HepG2 (cell line): ENCODE results near the gene JPH3. TPM values are rescaled to one million over a fixed set of nuclear protein-coding genes. Genes with fewer than 3 reads are reported as not detected.

ENCODE experiments used
- ATAC-seq: fragments of 200-7000 bp; cut with Tn5 transposase; 3 replicates; pipeline ENCODE4 v1.9.1; 2020; ENCODE audit warnings: mild to moderate bottlenecking, moderate library complexity
- BruUV-seq: library from RNA; stranded (reverse); fragments of 400-500 nt; replicated peaks from 2 replicates; lab custom pipeline; 2021; lab: Mats Ljungman, UMichigan
- CTCF ChIA-PET: fragments of 300-600 bp; formaldehyde crosslinking; extraction: SDS; loops from one replicate; lab custom pipeline; 2021; ENCODE audit warnings: low total read pairs, inconsistent platforms, low intra/inter-chr PET ratio; lab: Yijun Ruan, JAX
- POLR2A ChIA-PET: fragments of 350-600 bp; sonication (Branson Sonifier 250); formaldehyde crosslinking; loops from one replicate; lab custom pipeline; 2020; ENCODE audit warnings: antibody characterized with exemption, inconsistent platforms; lab: Yijun Ruan, JAX
- DNase-seq: peaks from one replicate; pipeline ENCODE4 v3.0.0-alpha.2; 2015; ENCODE audit warnings: low spot score
- FAIRE-seq: peaks from 3 replicates; lab custom pipeline; 2011; peaks lifted over from hg19 to GRCh38; lab: Jason Lieb, UNC
- H2AFZ ChIP-seq: one replicate; pipeline ENCODE4 v1.6.1; 2011; ENCODE audit warnings: low read length, inconsistent platforms
- H3K27ac ChIP-seq: fragments of 300-600 bp; 3 replicates; pipeline ENCODE4 v1.8.0; 2011; ENCODE audit warnings: mixed run types, mild to moderate bottlenecking, mixed read lengths, low read length, inconsistent platforms; ENCODE audit not compliant: insufficient read depth; ENCODE audit errors: extremely low read length
- H3K27me3 ChIP-seq, 2 experiments: fragments of 200-600 bp in 1 of 2; 2 replicates in 1 of 2; 3 replicates in 1 of 2; pipeline versions ENCODE4 v1.6.0 to v1.8.0; 2011; ENCODE audit warnings: low read length in 2 of 2, mild to moderate bottlenecking in 2 of 2, moderate library complexity in 2 of 2, inconsistent platforms in 1 of 2; ENCODE audit not compliant: insufficient read depth in 2 of 2, control insufficient read depth in 1 of 2
- H3K36me3 ChIP-seq, 2 experiments: fragments of 200-600 bp in 1 of 2; replicated peaks in 1 of 2; 2 replicates in 1 of 2; 3 replicates in 1 of 2; pipeline versions ENCODE4 v1.5.1 to v1.8.0; 2011; ENCODE audit warnings: low read length in 2 of 2, inconsistent platforms in 1 of 2; ENCODE audit not compliant: insufficient read depth in 2 of 2, control insufficient read depth in 1 of 2
- H3K4me1 ChIP-seq: 2 replicates; pipeline ENCODE4 v1.5.1; 2012; ENCODE audit warnings: low read length, inconsistent platforms; ENCODE audit not compliant: insufficient read depth
- H3K4me2 ChIP-seq: 2 replicates; pipeline ENCODE4 v1.6.0; 2011; ENCODE audit warnings: low read depth, low read length, inconsistent platforms
- H3K4me3 ChIP-seq, 3 experiments: fragments of 200-600 bp in 1 of 3; sonication (generic), shearing (Covaris generic) in 1 of 3; replicated peaks in 1 of 3; 2 replicates each; pipeline ENCODE4 v1.5.1; 2011 to 2016; ENCODE audit warnings: low read length in 3 of 3, inconsistent platforms in 2 of 3, low read depth in 2 of 3, mild to moderate bottlenecking in 2 of 3, control low read depth in 1 of 3, mixed read lengths in 1 of 3; ENCODE audit not compliant: insufficient read depth in 1 of 3
- H3K79me2 ChIP-seq: one replicate; pipeline ENCODE4 v1.6.1; 2011; ENCODE audit warnings: low read length, inconsistent platforms; ENCODE audit not compliant: insufficient read depth
- H3K9ac ChIP-seq: 2 replicates; pipeline ENCODE4 v1.6.0; 2011; ENCODE audit warnings: mild to moderate bottlenecking, low read depth, low read length, inconsistent platforms; ENCODE audit not compliant: insufficient read depth
- H3K9me3 ChIP-seq: 2 replicates; pipeline ENCODE4 v1.5.1; 2012; ENCODE audit warnings: mild to moderate bottlenecking, low read length
- H4K20me1 ChIP-seq: 2 replicates; pipeline ENCODE4 v1.6.0; 2011; ENCODE audit warnings: inconsistent platforms, mild to moderate bottlenecking, low read length, moderate library complexity; ENCODE audit not compliant: insufficient read depth
- ATRX ChIP-seq: sonication (generic); formaldehyde crosslinking; IDR thresholded peaks from 2 replicates; pipeline ENCODE4 v1.4.0; 2020; ENCODE audit warnings: missing genetic modification reagents, borderline replicate concordance
- CC2D1A ChIP-seq: sonication (generic); formaldehyde crosslinking; IDR thresholded peaks from 2 replicates; pipeline ENCODE4 v1.8.1; 2023; ENCODE audit warnings: mild to moderate bottlenecking, missing genetic modification reagents
- ESRRA ChIP-seq: sonication (generic); formaldehyde crosslinking; IDR thresholded peaks from 2 replicates; pipeline ENCODE4 v1.5.1; 2020; ENCODE audit warnings: mild to moderate bottlenecking, low read depth, missing genetic modification reagents
- HNRNPUL1 ChIP-seq: fragments of 200-400 bp; formaldehyde crosslinking; IDR thresholded peaks from 2 replicates; pipeline ENCODE4 v1.6.1; 2017; ENCODE audit warnings: low read depth, mild to moderate bottlenecking, low read length, moderate library complexity
- KLF9 ChIP-seq: IDR thresholded peaks from 2 replicates; pipeline ENCODE4 v1.6.1; 2016; ENCODE audit warnings: low read depth
- MTA1 ChIP-seq: sonication (generic); formaldehyde crosslinking; IDR thresholded peaks from 2 replicates; pipeline ENCODE4 v1.4.0; 2020; ENCODE audit warnings: missing genetic modification reagents, mild to moderate bottlenecking, borderline replicate concordance
- NBN ChIP-seq: fragments of 450-650 bp; conservative IDR thresholded peaks from 2 replicates; pipeline ENCODE4 v1.6.1; 2017
- PLRG1 ChIP-seq: fragments of 450-650 bp; conservative IDR thresholded peaks from 2 replicates; pipeline ENCODE4 v1.6.1; 2016
- PPARG ChIP-seq: conservative IDR thresholded peaks from 2 replicates; pipeline ENCODE4 v1.6.1; 2016; ENCODE audit warnings: missing biosample characterization, missing genetic modification reagents
- THYN1 ChIP-seq: sonication (generic); formaldehyde crosslinking; IDR thresholded peaks from 2 replicates; pipeline ENCODE4 v1.8.1; 2023; ENCODE audit warnings: low read depth, mild to moderate bottlenecking, moderate library complexity, missing genetic modification reagents, borderline replicate concordance
- XRCC5 ChIP-seq: fragments of 200-400 bp; formaldehyde crosslinking; optimal IDR thresholded peaks from 2 replicates; pipeline ENCODE3; 2017; ENCODE audit warnings: mild to moderate bottlenecking, low read length
- ZNF331 ChIP-seq: sonication (generic); formaldehyde crosslinking; IDR thresholded peaks from 2 replicates; pipeline ENCODE4 v1.4.0; 2020; ENCODE audit warnings: missing genetic modification reagents
- ZNF446 ChIP-seq: sonication (generic); formaldehyde crosslinking; IDR thresholded peaks from 2 replicates; pipeline ENCODE4 v1.5.0; 2020; ENCODE audit warnings: mild to moderate bottlenecking, missing genetic modification reagents
- ZNF749 ChIP-seq: sonication (generic); formaldehyde crosslinking; IDR thresholded peaks from 2 replicates; pipeline ENCODE4 v1.8.0; 2022; ENCODE audit warnings: mild to moderate bottlenecking, missing genetic modification reagents, moderate library complexity, borderline replicate concordance
- WGBS: methylation state at CpG from one replicate; pipeline ENCODE4 v1.1.6; 2017; ENCODE audit warnings: low lambda C conversion rate; 5-methylcytosine and 5-hydroxymethylcytosine counted together
- in situ Hi-C: cut with HindIII; loops from 2 replicates; pipeline ENCODE4 v1.10.0; 2017; ENCODE audit warnings: low pct_unique_long_range_greater_than_20kb; ENCODE audit not compliant: extremely low pct_ligation_motif_present
- intact Hi-C: fragments of 100-400 bp; cut with micrococcal nuclease; formaldehyde crosslinking; loops from one replicate; pipeline ENCODE4 v1.10.0; 2022; ENCODE audit not compliant: unreplicated experiment
- polyA plus RNA-seq, 8 experiments: library from polyadenylated mRNA; depleted of rRNA in 3 of 8; stranded (reverse) in 7 of 8; unstranded in 1 of 8; fragments of >200 nt; fragmentation: Illumina TruSeq in 4 of 8; extraction: Trizol in 4 of 8; gene quantifications; 2 replicates each; pipeline versions ENCODE4 v1.2.1 to v1.2.3, GENCODE V29; 2011 to 2016; ENCODE audit warnings: low read depth in 4 of 8, missing spikeins in 1 of 8, mixed read lengths in 1 of 8; ENCODE audit not compliant: insufficient read depth in 1 of 8
- total RNA-seq, 5 experiments: library from RNA; depleted of rRNA; stranded (reverse); fragments of >200 nt; fragmentation: Illumina TruSeq; extraction: Trizol; gene quantifications; 2 replicates each; pipeline ENCODE4 v1.2.3, GENCODE V29; 2016; ENCODE audit warnings: low read depth in 1 of 5
- TF ChIP-seq, protein P1 (sequence below): sonication (generic); formaldehyde crosslinking; IDR thresholded peaks from 2 replicates; pipeline ENCODE4 v1.4.0; 2020; ENCODE audit warnings: missing genetic modification reagents, low read depth, mild to moderate bottlenecking, borderline replicate concordance
- TF ChIP-seq, protein P2 (sequence below): sonication (generic); formaldehyde crosslinking; IDR thresholded peaks from 2 replicates; pipeline ENCODE4 v1.4.0; 2020; ENCODE audit warnings: missing genetic modification reagents

Gene JPH3
- total and polyA plus RNA-seq, 2 of the 13 experiments (the other 11 are each of a cell fraction or from before 2014, with no cell fraction given) = not detected

- TF ChIP-seq, protein P1, sequence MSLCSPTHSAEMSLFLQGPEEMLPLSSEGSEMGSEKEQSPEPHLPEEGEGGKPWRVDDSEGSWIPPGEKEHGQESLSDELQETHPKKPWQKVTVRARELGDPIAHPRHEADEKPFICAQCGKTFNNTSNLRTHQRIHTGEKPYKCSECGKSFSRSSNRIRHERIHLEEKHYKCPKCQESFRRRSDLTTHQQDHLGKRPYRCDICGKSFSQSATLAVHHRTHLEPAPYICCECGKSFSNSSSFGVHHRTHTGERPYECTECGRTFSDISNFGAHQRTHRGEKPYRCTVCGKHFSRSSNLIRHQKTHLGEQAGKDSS (CRISPR knock-in tag) = no peak
- TF ChIP-seq KLF9 (CRISPR knock-in tag) (no peak), ZNF331 (CRISPR knock-in tag) (no peak), PPARG (CRISPR knock-in tag) (no peak)
- TF ChIP-seq, all 625 proteins: peak for 0
These were observed 92.3 kb downstream of the JPH3 start (continued) for GRCh38 chr16:87694441-87695125.

- H2AFZ ChIP-seq = no peak overlapping the region
- H3K27ac ChIP-seq = no peak overlapping the region
- intact Hi-C loops (no loop called here), in situ Hi-C loops (no loop called here)
- no peak overlapping the region for H3K4me2 ChIP-seq
- ChIA-PET CTCF (no interaction called here), POLR2A (no interaction called here)
- H3K79me2 ChIP-seq = no peaks in the 10 kb centered on the region
- H3K4me1 ChIP-seq = no peaks in the 10 kb centered on the region
- H3K4me3 ChIP-seq = no peak overlapping the region
- H3K36me3 ChIP-seq = peaks cover 19 to 25% of the 10 kb centered on the region in 2 experiments
- no peaks in the 10 kb centered on the region; the same call in 1 of the 2 replicates for H4K20me1 ChIP-seq
- BruUV-seq = no TSS peak
- no peaks in the 10 kb centered on the region for H3K9me3 ChIP-seq
- DNase-seq (no peak), FAIRE-seq (no peak), ATAC-seq (no peak)
- peaks cover 3 to 19% of the 10 kb centered on the region in 2 experiments; a peak in 3 of 5 replicates for H3K27me3 ChIP-seq
- TF ChIP-seq PLRG1 = no peak
- WGBS = 98% methylated on average over 12 of the region's 12 CpGs
- H3K9ac ChIP-seq = no peak overlapping the region
These were observed 93.2 kb downstream of the JPH3 start for GRCh38 chr16:87695534-87695933.

- Histone ChIP-seq H3K4me2 (no peak overlapping the region), H3K36me3 (peaks cover 27 to 28% of the 10 kb centered on the region in 2 experiments), H3K4me3 (no peak overlapping the region), H3K4me1 (no peaks in the 10 kb centered on the region), H3K9me3 (no peaks in the 10 kb centered on the region), H3K9ac (no peak overlapping the region), H3K27me3 (peaks cover 0 to 8% of the 10 kb centered on the region in 2 experiments; a peak in 3 of 5 replicates), H2AFZ (no peak overlapping the region), H4K20me1 (no peaks in the 10 kb centered on the region; the same call in 1 of the 2 replicates), H3K27ac (no peak overlapping the region), H3K79me2 (no peaks in the 10 kb centered on the region)
- 98% methylated on average over 18 of the region's 18 CpGs for WGBS
- DNase-seq = no peak
- no peak for ATAC-seq
- intact Hi-C loops = no loop called here
- no TSS peak for BruUV-seq
- POLR2A ChIA-PET = no interaction called here
- FAIRE-seq = no peak
- in situ Hi-C loops = no loop called here
- CTCF ChIA-PET = no interaction called here
- TF ChIP-seq CC2D1A (no peak), ESRRA (CRISPR knock-in tag) (no peak), HNRNPUL1 (no peak), NBN (no peak), ATRX (no peak), XRCC5 (no peak), THYN1 (no peak), ZNF749 (CRISPR knock-in tag) (no peak), MTA1 (CRISPR knock-in tag) (no peak), ZNF446 (no peak)
- TF ChIP-seq, protein P2, sequence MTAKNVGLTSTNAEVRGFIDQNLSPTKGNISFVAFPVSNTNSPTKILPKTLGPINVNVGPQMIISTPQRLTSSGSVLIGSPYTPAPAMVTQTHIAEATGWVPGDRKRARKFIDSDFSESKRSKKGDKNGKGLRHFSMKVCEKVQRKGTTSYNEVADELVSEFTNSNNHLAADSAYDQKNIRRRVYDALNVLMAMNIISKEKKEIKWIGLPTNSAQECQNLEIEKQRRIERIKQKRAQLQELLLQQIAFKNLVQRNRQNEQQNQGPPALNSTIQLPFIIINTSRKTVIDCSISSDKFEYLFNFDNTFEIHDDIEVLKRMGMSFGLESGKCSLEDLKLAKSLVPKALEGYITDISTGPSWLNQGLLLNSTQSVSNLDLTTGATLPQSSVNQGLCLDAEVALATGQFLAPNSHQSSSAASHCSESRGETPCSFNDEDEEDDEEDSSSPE (CRISPR knock-in tag) = no peak
These were observed 94.4 kb downstream of the JPH3 start for GRCh38 chr16:87696726-87697125.
